HG03521 (cell line): ENCODE data around the gene NOL11.
"Not testable (repeated sequence)": the region's sequence is repeated elsewhere in the genome, so short reads cannot be mapped to it uniquely, and the experiment has no call there.

Source experiments
- ATAC-seq: cut with Tn5 transposase; IDR thresholded peaks from one replicate; pipeline ENCODE4 v1.9.1; 2021; ENCODE audit warnings: mild to moderate bottlenecking, moderate library complexity; ENCODE audit not compliant: unreplicated experiment

Gene NOL11

GRCh38 chr17:67717624-67718324, at the start of gene NOL11:
Gene NOL11 (plus strand): TSS chr17:67717936. CDS start chr17:67717948, 12 bp downstream.
- peak; percentile 96 for ATAC-seq

- no peak for ATAC-seq
Observed at GRCh38 chr17:67671493-67671892, 46.2 kb upstream of the NOL11 start.

DNA sequence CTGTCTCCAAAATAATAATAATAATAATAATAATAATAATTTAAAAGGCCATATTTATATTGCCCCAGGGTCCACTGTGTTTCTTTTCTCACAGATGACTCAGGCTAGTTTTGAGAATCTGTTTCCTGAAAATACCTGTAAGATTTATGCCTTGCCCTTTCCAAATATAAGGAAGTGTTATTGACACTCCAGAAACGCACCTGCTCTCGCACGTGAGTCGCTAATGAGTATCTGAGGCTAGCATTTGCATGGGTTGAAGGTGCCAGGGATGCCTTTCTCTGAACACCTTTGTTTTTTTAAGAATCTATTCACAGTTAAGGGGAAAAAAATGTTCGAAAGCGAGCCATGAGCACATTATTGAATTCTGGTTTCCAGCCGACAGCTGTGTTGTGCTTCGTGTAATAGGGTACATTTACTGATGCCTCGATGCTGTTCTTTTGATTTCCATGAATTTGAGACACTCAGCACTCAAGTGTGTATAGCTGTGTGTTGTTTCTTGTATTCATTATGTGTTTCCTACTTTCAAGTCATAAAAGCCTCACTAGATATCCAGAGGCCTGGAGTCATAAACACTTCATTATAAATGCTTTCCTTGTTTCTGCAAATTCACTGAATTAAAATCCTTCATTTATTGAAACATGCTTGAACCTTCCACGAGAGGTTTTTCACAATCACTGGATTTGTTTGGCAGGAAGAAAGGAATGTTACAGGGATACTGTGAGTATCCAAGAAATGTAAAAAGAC, 45.0 kb upstream of the NOL11 start:
- ATAC-seq, result no peak

- ATAC-seq, result no peak
Observed at GRCh38 chr17:67675481-67675880, 42.3 kb upstream of the NOL11 start.

DNA sequence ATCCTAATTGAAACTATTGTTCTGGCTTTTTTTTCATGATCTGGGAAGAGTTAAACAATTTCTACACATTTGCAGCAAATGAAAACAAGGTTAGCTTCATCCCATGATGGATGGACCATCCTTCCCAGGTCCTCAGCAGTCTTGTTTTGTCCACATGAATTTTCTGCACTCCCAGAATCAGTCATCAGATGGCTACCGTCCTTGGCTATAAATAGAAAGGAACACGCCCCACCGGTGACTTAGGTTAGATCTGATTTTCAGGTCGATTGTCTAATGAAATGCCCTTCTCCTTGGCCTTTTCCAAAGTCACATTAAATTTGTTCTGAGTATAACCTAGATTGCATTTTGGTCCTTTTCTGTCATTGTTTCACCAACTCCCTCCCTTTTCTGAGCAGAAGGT, 41.4 kb upstream of the NOL11 start:
- ATAC-seq, result no peak

DNA sequence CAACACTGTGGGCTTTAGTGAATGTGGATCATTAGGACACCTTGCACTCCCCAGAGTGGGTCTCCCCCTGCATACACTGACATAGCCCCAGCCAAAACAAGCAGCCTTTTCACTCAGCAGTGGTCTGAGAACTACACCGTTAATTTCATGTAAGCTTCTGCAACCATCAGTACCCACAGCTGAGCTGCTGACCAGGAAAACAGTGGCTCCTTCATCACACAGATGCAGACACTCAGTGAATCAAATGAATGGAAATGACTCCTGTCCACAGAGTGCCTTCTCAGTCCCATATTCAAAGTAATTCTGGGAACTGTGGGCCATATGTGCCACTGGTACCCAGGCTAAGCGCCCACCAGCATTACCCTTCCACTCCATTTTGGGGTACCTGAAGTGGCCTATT, 39.3 kb upstream of the NOL11 start:
- no peak for ATAC-seq

DNA sequence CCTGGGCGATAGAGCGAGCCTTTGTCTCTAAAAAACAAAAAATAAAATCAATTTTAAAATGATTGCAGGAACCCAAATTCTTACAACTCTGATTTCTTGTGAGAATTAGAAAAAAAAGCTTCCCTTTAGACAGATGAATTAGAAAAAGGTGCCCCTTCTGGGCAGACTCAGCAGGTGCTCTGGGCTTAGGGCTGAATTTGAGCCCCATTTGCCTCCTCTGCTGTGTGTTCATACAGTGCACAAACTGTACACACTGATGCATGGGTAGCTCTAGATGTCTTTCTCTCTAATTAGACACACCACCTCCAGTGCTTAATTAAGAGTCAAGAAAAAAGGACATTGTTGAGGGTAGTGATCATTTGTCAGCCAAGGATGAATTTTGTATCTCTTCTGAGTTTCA, 38.5 kb upstream of the NOL11 start:
- no peak for ATAC-seq

- ATAC-seq, result no peak
Observed at GRCh38 chr17:67679721-67680120, 38.0 kb upstream of the NOL11 start.

DNA sequence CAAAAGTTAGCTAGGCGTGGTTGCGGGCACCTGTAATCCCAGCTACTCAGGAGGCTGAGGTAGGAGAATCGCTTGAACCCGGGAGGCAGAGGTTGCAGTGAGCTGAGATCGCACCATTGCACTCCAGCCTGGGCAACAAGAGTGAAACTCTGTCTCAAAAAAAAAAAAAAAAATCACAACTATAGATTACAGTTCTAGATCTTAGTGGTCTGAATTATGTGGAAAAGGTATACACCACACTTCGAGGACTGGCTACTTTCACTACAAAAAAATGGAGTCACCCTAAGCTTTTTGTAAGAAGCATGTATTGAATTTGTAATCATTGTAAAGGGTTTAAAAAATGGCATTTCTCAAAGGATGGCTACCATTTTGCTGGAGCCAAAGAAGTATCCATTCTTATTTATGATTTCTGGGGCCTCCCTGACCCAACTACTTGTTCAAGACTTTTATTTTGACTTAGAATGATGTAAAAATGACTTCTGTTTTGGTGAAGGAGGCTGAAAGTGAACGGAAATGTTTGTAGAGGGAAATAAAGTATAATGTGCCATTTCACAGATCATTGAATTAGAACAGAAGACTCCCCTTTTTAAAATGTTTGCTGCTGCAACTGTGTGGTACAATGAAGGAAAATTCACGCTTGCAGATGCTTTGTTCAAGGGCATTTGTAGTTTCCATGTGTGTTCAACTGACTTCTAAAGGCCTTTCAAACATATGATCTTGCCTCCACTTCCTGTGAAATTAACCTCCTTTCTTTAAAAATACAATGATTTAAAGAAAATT, 37.1 kb upstream of the NOL11 start:
- no peak for ATAC-seq

DNA sequence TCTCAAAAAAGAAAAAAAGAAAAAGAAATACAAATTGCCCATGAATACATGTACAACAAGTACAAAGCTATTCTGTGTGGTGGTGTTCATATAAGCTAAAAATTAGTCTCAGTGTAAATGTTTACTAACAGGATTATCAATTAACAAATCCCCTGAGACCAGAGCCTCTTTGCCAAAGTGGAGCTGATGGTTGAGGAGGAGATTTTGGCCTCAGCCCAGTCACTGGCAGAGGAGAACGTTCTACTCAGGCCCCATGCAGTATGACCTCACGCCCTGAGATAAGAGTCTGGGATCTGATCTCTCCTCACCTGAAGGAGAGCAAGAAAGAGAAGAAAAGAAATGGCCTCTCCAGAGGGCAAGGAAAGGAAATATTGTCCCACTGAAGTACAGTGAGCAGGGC, 35.5 kb upstream of the NOL11 start:
- ATAC-seq, result no peak

DNA sequence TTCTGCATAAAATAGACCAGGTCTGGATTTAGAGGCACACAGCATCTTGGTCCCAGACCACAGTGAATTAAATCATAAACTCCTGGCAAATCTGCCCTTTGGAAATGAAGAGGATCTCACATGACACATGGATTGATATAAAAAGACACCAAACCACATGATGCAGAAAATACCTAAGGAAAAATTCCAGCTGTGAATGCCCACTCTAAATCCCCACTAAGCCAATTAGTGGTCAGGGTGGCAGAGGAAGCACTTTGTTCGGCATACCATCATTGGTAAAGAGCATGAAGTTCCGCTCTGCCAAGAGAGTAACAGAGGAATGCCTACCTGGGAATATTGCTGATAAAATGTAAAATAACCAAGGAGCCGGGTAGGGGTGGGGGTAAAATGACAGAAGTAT, 32.4 kb upstream of the NOL11 start:
- no peak for ATAC-seq

- ATAC-seq, result no peak
Observed at GRCh38 chr17:67686241-67686640, 31.5 kb upstream of the NOL11 start.

GRCh38 chr17:67687511-67687910, 30.2 kb upstream of the NOL11 start:
- ATAC-seq, result no peak

- ATAC-seq, result no peak
Observed at GRCh38 chr17:67689534-67690177, 28.1 kb upstream of the NOL11 start.

- ATAC-seq, result no peak
Observed at GRCh38 chr17:67693811-67694210, 23.9 kb upstream of the NOL11 start.

- ATAC-seq, result no peak
Observed at GRCh38 chr17:67696347-67696746, 21.4 kb upstream of the NOL11 start.

DNA sequence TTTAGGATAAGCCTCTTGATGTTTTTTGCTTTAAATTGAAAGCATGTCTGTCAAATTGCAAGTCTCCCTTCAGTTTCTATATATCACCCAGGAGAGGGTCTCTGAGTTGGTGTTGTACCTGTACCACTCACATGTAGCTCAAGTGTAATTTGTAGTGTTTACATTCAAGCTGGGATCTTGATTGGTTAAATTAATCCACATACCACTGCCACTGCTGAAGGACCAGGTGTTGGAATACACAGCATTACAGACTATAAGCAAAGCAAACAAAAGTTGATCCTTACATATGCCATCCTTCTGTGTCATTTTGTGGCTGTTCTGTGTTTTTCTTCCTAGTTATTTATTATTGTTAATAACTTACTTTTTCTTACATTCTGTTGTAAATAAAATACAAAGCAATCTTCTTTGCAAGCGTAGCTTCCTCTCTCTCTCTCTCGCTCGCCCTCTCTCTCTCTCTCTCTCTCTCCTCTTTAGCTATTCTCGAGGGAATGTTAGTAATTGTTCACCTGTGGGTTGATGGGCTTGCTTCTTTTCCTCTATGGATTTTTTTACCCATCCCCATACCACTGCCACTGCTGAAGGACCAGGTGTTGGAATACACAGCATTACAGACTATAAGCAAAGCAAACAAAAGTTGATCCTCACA, 20.8 kb upstream of the NOL11 start:
- no peak for ATAC-seq

GRCh38 chr17:67700037-67700724, 17.6 kb upstream of the NOL11 start:
- ATAC-seq, result no peak

GRCh38 chr17:67700725-67701119, 17.0 kb upstream of the NOL11 start:
- no peak for ATAC-seq

DNA sequence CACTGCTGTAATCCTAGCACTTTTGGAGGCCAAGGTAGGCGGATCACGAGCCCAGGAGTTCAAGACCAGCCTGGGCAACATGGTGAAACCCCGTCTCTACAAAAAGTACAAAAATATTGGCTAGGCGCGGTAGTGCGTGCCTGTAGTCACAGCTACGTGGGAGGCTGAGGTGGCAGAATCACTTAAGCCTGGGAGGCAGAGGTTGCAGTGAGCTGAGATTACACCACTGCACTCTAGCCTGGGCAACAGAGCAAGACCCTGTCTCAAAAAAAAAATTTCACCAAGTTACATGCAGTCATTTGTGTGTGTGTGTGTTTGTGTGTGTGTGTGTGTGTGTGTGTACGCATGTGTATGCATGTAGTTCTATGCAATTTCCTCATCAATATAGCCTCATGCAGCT, 14.9 kb upstream of the NOL11 start:
- not testable (repeated sequence) for ATAC-seq
